Activated CD8-positive, alpha-beta memory T cell treated with anti-CD3 and anti-CD28 coated beads for 48 hours (primary cell): ENCODE data around the gene RABL6.
"Not testable (repeated sequence)": the region's sequence is repeated elsewhere in the genome, so short reads cannot be mapped to it uniquely, and the experiment has no call there.

ENCODE experiments used
- DNase-seq, 3 experiments: peaks; one replicate each; pipeline ENCODE4 v3.0.0-alpha.2; 2020; ENCODE audit warnings: low read depth in 2 of 3, low spot score in 2 of 3

Gene RABL6

DNA sequence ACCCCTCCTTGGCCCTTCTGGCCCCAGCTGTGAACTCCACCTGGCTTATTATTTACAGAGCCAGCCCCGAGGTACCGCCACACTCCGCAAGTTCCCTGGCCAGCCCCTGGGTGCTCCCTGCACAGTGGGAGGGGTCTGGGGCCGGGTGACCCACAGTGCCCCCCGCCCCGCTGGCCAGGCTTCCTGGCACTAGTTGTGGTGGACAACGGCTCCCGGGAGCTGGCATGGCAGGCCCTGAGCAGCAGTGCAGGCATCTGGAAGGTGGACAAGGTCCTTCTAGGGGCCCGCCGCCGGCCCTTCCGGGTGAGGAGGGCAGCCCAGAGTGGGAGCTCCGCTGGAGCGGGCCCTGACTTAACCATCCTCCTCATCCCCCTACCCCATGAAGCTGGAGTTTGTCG is 48.3 kb downstream of the RABL6 start:
- no peak for DNase-seq

DNA sequence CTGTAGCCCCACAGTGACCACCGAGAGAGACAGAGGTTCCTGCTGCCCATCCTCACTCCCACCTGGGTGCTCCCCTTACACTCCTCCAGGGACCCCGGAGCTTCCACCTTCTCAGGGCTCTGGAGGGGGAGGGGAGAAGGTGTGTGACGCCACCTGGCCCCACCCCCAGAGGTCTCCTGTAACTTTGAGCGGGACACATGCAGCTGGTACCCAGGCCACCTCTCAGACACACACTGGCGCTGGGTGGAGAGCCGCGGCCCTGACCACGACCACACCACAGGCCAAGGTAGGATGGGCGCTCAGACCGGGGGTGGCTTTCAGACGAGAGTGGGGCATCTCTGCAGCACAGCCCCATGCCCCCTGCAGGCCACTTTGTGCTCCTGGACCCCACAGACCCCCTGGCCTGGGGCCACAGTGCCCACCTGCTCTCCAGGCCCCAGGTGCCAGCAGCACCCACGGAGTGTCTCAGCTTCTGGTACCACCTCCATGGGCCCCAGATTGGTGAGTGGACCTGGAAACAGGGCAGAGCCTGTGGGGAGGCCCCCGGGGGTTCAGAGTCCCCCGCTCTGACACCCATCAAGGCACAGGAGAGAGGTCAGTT is 48.9 kb downstream of the RABL6 start:
- DNase-seq, result no peak

DNA sequence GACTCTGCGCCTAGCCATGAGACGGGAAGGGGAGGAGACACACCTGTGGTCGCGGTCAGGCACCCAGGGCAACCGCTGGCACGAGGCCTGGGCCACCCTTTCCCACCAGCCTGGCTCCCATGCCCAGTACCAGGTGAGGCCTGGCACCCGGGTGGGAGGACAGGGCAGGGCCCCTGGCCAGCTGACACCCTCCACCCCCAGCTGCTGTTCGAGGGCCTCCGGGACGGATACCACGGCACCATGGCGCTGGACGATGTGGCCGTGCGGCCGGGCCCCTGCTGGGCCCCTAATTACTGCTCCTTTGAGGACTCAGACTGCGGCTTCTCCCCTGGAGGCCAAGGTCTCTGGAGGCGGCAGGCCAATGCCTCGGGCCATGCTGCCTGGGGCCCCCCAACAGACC is 49.4 kb downstream of the RABL6 start:
- DNase-seq, result no peak

DNA sequence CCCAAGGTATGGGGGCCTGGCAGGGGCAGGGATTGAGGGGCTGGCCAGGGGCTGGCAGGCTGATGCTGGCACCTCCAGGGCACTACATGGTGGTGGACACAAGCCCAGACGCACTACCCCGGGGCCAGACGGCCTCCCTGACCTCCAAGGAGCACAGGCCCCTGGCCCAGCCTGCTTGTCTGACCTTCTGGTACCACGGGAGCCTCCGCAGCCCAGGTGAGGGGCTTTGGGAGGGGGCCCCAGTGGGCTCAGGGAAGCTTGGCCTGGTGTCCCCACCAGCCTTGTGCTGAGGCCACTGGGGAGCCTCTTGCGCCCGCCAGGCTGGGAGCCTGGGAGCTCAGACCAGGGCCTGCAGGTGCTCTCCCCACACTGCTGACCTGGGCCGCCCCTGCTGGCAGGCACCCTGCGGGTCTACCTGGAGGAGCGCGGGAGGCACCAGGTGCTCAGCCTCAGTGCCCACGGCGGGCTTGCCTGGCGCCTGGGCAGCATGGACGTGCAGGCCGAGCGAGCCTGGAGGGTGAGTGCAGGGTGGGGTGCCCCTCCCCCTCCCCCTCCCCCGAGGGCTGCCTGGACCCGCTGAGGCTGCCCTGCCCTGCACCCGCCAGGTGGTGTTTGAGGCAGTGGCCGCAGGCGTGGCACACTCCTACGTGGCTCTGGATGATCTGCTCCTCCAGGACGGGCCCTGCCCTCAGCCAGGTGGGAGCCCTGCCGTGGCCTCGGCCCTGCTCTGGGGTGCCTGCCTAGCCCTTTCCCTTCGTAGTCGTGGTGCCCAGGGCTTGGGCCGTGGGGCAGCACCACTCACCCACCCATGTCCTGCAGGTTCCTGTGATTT is 50.0 kb downstream of the RABL6 start:
- DNase-seq, result no peak

- DNase-seq, result no peak
Measured at GRCh38 chr9:136858452-136858843, 50.7 kb downstream of the RABL6 start.

GRCh38 chr9:136858844-136859757 is 51.4 kb downstream of the RABL6 start:
- DNase-seq, result no peak

- DNase-seq, result no peak
Measured at GRCh38 chr9:136860529-136860928, 52.8 kb downstream of the RABL6 start.

DNA sequence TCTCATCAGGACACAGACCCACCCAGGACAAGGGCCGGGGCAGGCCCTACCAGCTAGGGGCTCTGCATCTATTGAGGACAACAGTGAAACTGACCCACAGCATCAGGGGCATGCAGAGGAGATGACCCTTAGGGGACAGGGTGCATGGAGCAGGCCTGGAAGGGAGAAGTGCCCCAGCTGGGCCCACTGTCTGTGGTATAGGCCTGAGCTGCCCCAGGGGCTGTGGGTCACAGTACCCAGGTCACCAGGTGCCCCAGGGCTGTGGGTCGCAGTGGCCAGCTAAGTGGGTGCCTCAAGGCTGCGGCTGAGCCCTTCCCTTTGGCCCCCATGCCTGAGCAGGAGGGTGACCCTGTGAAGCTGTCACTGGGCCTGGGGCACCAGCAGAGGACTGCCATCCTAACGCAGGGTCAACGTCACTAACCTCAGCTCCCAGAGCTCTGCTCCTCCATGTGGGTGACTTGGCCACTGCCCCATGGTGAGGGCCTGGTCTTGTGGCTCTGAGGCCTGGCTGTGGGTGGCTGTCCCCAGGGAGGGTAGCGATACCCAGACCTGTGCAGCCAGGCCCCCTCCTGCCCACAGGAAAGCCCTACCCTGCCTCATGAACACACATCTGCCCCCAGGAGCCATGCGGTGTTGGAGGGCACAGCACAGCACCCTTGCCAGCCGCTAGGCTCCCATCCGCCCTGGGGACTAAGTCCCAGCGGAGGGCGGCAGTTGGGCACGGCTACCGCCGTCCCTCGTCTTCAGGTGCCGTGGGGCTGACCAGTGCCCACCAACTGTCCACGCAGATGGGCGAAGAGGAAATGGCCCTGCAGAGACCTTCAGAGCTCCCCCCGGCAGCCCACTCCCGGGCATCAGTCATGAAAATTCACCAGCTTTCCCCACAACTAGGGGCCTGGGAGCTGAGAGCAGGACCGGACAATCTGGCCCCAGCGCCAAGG is 53.5 kb downstream of the RABL6 start:
- DNase-seq, result no peak

DNA sequence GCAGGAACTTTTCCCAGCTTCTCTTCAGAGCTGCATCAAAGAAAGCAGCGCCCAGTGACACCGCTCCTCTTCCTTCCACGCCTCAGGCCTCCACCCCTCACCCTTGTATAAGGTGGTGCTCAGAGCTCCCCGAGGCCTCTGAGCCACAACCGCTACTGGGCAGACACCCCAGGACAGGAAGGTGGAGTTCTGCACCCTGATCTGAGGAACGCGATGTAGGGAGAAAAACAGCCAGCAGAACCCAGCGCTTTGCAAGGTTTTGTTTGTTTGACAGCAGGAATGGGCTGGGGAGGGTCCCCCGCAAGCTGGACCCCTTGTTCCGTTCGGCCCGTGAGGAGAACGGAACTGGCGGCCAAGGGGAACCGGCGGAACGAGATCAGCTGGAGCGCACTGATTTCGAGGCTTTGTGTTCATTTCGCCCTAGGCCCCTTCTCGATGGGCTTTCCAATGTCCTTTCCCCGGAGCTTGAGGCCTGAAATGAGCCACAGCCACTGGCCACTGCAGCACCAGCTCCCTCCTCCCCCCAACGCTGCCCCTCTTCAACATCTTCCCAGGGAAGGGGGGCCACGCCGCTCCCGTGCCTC is 54.2 kb downstream of the RABL6 start:
- no peak for DNase-seq

DNA sequence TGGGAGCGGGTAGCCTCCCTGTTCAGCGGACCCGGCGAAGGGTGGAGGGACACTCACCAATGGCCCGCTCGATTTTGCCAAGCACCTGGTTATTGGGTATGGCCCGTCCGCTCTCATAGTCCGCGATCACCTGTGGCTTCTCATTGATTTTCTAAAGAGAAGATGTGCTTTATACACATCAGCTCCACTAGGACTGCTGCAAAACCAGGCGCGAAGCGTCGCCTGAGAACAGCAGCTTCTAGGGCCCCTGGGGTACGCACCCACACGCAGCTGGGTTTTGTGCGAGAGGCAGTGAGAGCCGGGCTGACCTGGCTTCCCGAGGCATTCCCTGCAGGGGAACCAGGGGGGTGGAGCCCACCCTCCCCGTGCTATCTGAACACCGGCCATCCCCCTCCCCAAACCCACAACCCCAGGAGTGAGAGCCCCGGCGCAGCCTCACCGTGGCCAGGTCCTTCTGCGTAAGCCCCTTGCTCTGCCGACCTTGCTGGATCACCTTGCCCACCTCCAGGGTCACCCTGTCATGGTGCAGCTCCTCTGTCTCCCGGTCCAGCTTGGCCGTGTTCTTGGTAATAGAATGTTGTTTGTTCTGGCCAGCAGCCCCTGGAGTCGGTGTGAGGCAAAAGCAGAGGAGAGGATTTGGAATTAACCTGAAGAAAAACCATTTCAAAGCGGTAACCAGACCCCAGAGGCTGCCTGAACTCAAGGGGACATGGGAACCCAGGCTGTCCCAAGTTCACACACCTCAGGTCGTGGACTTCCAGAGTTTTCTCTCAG is 55.3 kb downstream of the RABL6 start:
- DNase-seq, result no peak

DNA sequence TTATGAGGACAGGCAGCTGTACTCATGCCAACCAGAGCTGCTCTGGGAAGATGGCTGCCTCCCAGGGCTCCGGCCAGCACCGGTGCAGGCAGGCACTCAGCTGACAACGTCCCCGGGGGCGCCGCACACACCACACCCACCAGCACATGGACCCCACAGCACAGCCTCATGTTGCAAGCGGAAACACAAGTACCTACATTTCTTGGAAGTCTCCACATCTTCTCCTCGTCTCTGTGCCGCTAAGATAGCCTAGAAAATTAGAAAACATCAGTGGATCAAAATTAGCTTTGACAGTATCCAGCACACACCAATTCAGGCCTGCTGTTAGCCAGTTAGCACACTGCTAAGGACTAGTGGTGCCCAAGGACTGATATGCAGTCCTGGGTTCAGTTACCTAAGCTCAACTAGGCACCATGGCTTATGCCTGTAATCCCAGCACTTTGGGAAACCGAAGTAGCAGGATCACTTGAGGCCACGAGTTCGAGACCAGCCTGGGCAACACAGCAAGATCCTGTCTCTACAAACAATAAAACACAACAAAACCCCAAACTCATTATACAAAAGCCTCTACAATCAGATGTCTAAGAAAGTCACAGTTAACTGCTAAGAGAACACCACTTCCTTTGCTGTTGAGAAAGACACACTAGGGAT is 56.0 kb downstream of the RABL6 start:
- no peak for DNase-seq

DNA sequence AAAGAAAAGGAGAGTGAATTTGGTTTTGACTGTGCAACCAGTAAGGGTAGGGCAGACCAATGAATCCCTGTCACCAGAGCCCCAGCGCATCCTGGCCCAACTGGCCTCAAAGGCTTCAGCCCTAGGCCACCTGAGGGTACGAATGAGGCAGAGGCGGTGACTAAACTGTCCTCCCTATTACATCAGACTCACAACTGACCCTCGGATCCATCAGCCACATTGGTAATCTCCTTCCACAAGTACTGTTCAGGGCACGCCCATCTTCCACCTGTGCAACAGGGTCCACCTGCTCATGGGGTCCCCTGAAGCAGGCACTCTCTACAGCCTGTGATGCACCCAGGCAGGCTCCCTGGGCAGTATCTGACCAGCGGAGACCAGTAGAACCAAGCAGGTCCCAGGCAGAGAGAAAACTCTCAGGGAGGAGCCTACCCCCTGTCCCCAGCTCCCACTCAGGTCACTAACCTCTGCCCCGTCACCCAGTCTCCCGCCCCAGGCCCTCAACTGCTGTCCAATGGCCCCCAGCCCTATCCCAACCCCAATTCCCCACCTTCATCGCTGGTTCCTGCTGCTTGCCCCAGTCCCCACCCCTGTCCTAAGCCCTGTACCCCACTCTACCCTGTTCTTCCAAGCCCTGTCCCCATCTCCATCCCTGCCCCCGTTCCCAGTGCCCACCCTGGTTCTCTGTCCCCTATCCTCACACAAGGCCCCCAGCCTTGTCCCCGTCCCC is 57.5 kb downstream of the RABL6 start:
- no peak for DNase-seq

- no peak for DNase-seq
Measured at GRCh38 chr9:136865768-136866103, 58.0 kb downstream of the RABL6 start.

DNA sequence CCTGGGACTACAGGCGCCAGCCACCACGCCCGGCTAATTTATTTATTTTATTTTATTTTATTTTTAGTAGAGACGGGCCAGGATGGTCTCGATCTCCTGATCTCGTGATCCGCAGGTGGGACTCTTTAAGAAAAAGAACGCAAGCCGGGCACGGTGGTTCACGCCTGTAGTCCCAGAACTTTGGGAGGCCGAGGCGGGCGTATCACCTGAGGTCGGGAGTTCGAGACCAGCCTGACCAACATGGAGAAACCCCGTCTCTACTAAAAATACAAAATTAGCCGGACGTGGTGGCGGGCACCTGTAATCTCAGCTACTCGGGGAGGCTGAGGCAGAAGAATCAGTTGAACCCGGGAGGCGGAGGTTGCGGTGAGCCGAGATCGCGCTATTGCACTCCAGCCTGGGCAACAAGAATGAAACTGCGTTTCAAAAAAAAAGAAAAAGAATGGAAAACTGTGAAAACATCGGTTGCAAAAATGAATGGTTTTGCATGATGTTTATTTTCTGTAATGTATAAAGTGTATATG is 59.2 kb downstream of the RABL6 start:
- DNase-seq, result not testable (repeated sequence)

DNA sequence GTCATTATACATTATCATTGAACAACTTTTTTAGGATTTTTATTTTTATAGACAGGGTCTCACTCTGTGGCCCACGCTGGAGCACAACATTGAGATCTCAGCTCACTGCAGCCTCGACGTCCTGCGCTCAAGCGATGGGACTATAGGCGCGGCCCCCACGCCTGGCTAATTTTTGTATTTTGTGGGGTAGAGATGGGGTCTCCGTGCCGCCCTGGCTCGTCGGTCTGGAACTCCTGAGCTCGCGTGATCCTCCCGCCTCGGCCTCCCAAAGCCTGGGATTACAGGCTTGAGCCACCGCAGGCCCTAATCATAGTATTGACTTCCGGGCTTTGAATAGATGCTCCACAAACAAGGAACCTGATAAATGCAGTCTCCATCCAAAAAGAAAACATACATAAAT is 59.7 kb downstream of the RABL6 start:
- DNase-seq, result no peak

DNA sequence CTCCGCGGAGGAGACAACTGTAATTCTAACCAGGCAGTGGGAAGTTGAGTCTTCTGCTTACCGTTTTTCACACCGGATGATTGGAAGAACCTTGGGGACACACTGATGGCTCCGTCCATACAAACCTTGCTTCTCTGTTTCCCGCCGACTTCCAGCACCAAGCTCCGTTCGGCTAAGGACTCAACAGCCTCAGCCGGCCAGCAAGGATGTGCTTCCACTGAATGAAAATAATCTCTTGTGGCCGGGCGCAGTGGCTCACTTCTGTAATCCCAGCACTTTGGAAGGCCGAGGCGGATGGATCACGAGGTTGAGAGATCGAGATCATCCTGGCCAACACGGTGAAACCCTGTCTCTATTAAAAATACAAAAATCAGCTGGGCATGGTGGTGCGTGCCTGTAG is 60.2 kb downstream of the RABL6 start:
- DNase-seq, result no peak

DNA sequence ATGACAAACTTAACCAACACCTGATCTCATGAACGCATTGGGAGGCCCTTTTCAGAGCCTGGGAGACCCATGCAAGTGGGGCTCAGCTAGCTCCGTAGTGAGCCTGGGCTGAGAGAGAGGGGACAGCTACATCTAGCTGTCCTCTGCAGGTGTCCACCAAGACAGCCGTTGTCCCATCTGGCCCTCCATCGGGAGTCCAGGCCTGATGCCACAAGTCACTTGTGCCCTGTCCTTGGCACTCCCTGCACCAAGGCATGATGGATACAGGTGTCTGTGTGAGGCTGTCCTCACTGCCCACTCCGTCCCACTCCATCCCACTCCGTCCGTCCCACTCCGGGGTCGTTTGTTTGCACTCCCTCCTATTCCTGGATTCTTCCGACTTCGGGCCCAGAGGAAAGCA is 60.9 kb downstream of the RABL6 start:
- DNase-seq, result no peak

DNA sequence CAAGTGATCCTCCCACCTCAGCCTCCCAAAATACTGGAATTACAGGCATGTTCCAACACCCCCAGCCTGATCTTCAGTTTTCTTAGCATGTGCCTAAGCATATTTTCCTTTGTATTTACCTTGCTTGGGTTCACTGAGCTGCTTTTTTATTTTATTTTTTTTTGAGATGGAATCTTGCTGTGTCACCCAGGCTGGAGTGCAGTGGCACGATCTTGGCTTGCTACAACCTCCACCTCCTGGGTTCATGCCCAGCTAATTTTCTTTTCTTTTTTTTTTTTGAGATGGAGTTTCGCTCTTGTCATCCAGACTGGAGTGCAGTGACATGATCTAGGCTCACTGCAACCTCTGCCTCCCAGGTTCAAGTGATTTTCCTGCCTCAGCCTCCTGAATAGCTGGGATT is 61.9 kb downstream of the RABL6 start:
- not testable (repeated sequence) for DNase-seq
